Measurements from ENCODE around the gene SRRM4.

DNA sequence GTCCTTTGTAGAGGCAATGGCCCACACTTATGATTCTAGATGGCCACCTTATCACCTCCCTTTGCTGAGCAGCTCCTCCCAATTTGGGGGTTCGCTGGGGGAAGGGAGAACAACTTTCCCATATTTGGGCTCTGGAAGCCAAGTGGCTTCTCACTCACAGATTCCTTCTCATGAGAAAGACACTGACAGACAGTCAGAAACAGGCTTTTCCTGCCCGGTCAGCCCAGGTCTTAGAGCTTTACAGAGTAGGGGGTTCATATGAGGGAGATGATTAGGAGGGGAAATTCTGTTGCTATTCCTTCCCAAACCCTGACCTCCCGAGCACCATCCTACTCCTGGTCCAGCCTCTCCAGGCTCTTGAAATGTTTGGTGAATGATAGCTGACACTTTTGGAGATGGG lies 137.3 kb downstream of the SRRM4 start:
- TF ChIP-seq CTCF (IDR thresholded peaks at IDR 0.05; ENCODE audit: poor library complexity, severe bottlenecking), result no peak
- no peak for TF ChIP-seq POLR2AphosphoS5 (IDR thresholded peaks at IDR 0.05)
- no peak for TF ChIP-seq EZH2 (IDR thresholded peaks at IDR 0.05; ENCODE audit: borderline replicate concordance, insufficient read depth, low read length, poor library complexity, severe bottlenecking)
- no peak for TF ChIP-seq SMC3 (conservative IDR thresholded peaks at IDR 0.05; ENCODE audit: poor library complexity)
- TF ChIP-seq EP300 (conservative IDR thresholded peaks at IDR 0.05; ENCODE audit: poor library complexity, severe bottlenecking), result no peak
- TF ChIP-seq RAD21 (conservative IDR thresholded peaks at IDR 0.05), result no peak
- no peak for TF ChIP-seq MXI1 (conservative IDR thresholded peaks at IDR 0.05; ENCODE audit: poor library complexity, severe bottlenecking)
- TF ChIP-seq TAF1 (IDR thresholded peaks at IDR 0.05; ENCODE audit: low read depth), result no peak
